Activated CD4-positive, alpha-beta T cell treated with anti-CD3 and anti-CD28 coated beads for 24 hours (primary cell): ENCODE results near the gene VASH2.
"Not testable (repeated sequence)": the region's sequence is repeated elsewhere in the genome, so short reads cannot be mapped to it uniquely, and the experiment has no call there.

ENCODE experiments used
- DNase-seq, 2 donors: peaks; one replicate each; pipeline ENCODE4 v3.0.0-alpha.2; 2020; ENCODE audit warnings: low read depth in 2 of 2

VASH2 gene

GRCh38 chr1:212981025-212981495 lies 30.7 kb downstream of the VASH2 start:
- DNase-seq, result no peak

GRCh38 chr1:212981571-212982328 lies 31.4 kb downstream of the VASH2 start:
- DNase-seq, result no peak

GRCh38 chr1:212982430-212983152 lies 32.2 kb downstream of the VASH2 start:
- DNase-seq, result no peak

GRCh38 chr1:212983482-212983881 lies 33.1 kb downstream of the VASH2 start:
- no peak for DNase-seq

- DNase-seq, result no peak
Observed at GRCh38 chr1:212984522-212985291, 34.4 kb downstream of the VASH2 start.

GRCh38 chr1:212986551-212986950 lies 36.2 kb downstream of the VASH2 start:
- no peak for DNase-seq

GRCh38 chr1:212987702-212988322 lies 37.5 kb downstream of the VASH2 start:
- no peak for DNase-seq

- no peak for DNase-seq
Observed at GRCh38 chr1:212990276-212990675, 39.9 kb downstream of the VASH2 start.

GRCh38 chr1:212993960-212994359 lies 43.6 kb downstream of the VASH2 start:
- DNase-seq, result not testable (repeated sequence)

- no peak for DNase-seq
Observed at GRCh38 chr1:212994926-212995325, 44.6 kb downstream of the VASH2 start.

GRCh38 chr1:213003256-213003655 lies 52.9 kb downstream of the VASH2 start:
- no peak for DNase-seq

GRCh38 chr1:213008564-213008963 lies 58.2 kb downstream of the VASH2 start:
- DNase-seq, result no peak

GRCh38 chr1:213014642-213015041 lies 64.3 kb downstream of the VASH2 start:
- peak in 1 of 2 donors; percentile 3 for DNase-seq

- peak; percentile 90 to 91 for DNase-seq
Observed at GRCh38 chr1:213015099-213016050, 65.0 kb downstream of the VASH2 start, which contains the start of gene ANGEL2. Gene ANGEL2 (minus strand): TSS chr1:213015867. CDS start chr1:213015671, 196 bp downstream.

- DNase-seq, result no peak
Observed at GRCh38 chr1:213017447-213018273, 67.3 kb downstream of the VASH2 start.

- DNase-seq, result no peak
Observed at GRCh38 chr1:213019450-213019849, 69.1 kb downstream of the VASH2 start.

GRCh38 chr1:213020016-213020415 lies 69.7 kb downstream of the VASH2 start:
- DNase-seq, result no peak

- not testable (repeated sequence) for DNase-seq
Observed at GRCh38 chr1:213027024-213027423, 76.7 kb downstream of the VASH2 start.

GRCh38 chr1:213032651-213033050 lies 82.3 kb downstream of the VASH2 start:
- DNase-seq, result no peak

GRCh38 chr1:213034713-213035112 lies 84.4 kb downstream of the VASH2 start:
- no peak for DNase-seq
